Naive B cell (primary cell): ENCODE data around the gene SIGLEC9. TPM values are rescaled to one million over a fixed set of nuclear protein-coding genes. Genes with fewer than 3 reads are reported as not detected.

Experiments used
- ATAC-seq, 2 donors: fragments of 150-1000 bp; cut with Tn5 transposase; 2 replicates each; pipeline ENCODE4 v1.10.0; 2021; ENCODE audit warnings: low read depth in 2 of 2, mild to moderate bottlenecking in 2 of 2, moderate library complexity in 2 of 2
- DNase-seq: peaks from one replicate; pipeline ENCODE4 v3.0.0; 2022
- H3K27ac Mint-ChIP-seq, 6 donors: one replicate each; pipeline ENCODE4 v1.8.0; 2020 to 2022; ENCODE audit warnings: mild to moderate bottlenecking in 6 of 6, mixed read lengths in 6 of 6, moderate library complexity in 5 of 6, inconsistent platforms in 2 of 6
- H3K27me3 Mint-ChIP-seq, 3 donors: one replicate each; pipeline ENCODE4 v1.8.0; 2021 to 2022; ENCODE audit warnings: mixed read lengths in 3 of 3, mild to moderate bottlenecking in 1 of 3
- H3K36me3 Mint-ChIP-seq, 2 donors: one replicate each; pipeline ENCODE4 v1.8.0; 2020 to 2022; ENCODE audit warnings: mixed read lengths in 2 of 2, inconsistent platforms in 1 of 2, mild to moderate bottlenecking in 1 of 2
- H3K4me1 Mint-ChIP-seq, 3 donors: one replicate each; pipeline ENCODE4 v1.8.0; 2020 to 2022; ENCODE audit warnings: mixed read lengths in 3 of 3, inconsistent platforms in 1 of 3, mild to moderate bottlenecking in 1 of 3, moderate library complexity in 1 of 3
- H3K4me3 Mint-ChIP-seq, 8 donors: one replicate each; pipeline ENCODE4 v1.8.0; 2020 to 2022; ENCODE audit warnings: mild to moderate bottlenecking in 8 of 8, mixed read lengths in 8 of 8, moderate library complexity in 8 of 8, inconsistent platforms in 2 of 8
- H3K9me3 Mint-ChIP-seq, 7 donors: one replicate each; pipeline ENCODE4 v1.8.0; 2020 to 2022; ENCODE audit warnings: mixed read lengths in 7 of 7, mild to moderate bottlenecking in 5 of 7, inconsistent platforms in 2 of 7, moderate library complexity in 1 of 7
- polyA plus RNA-seq, 6 donors: library from polyadenylated mRNA; unstranded; fragments of 300-500 nt; fragmentation: Illumina TruSeq; gene quantifications; one replicate each; pipeline ENCODE4 v1.2.3, GENCODE V29; 2021; ENCODE audit warnings: low read depth in 6 of 6

The SIGLEC9 gene
- polyA plus RNA-seq: 1 to 10 TPM in 1 of 6 donors, under 1 TPM in 1, not detected in 4; 0.25 to 1.3 TPM

DNA sequence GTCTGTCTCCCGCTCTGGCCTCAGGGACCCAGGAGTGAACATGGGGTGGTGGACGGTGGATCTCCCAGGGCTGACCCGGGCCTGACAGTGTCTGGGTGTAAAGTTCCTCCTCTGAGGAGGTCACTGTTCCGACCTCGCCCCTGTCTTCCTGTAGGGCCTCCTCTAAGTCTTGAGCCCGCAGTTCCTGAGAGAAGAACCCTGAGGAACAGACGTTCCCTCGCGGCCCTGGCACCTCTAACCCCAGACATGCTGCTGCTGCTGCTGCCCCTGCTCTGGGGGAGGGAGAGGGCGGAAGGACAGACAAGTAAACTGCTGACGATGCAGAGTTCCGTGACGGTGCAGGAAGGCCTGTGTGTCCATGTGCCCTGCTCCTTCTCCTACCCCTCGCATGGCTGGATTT lies at the start of gene SIGLEC9:
Gene SIGLEC9 (plus strand): TSS at position 178 of the 400 bp plus-strand sequence. CDS start 69 bp downstream, at position 247.
- Mint-ChIP-seq H3K4me3 (peak within 1 kb of the TSS in 4 of 8 donors; percentile 14 to 70 (median 33)), H3K27me3 (peaks cover 8 to 17% (median 15%) of the 10 kb centered on the region in 3 donors), H3K9me3 (no peaks in the 10 kb centered on the region), H3K36me3 (no peaks in the 10 kb centered on the region), H3K4me1 (peaks cover 14 to 32% (median 24%) of the 10 kb centered on the region in 3 donors), H3K27ac (peak within 1 kb of the TSS in 1 of 6 donors; percentile 90)
- ATAC-seq: no peak
- DNase-seq: no peak

DNA sequence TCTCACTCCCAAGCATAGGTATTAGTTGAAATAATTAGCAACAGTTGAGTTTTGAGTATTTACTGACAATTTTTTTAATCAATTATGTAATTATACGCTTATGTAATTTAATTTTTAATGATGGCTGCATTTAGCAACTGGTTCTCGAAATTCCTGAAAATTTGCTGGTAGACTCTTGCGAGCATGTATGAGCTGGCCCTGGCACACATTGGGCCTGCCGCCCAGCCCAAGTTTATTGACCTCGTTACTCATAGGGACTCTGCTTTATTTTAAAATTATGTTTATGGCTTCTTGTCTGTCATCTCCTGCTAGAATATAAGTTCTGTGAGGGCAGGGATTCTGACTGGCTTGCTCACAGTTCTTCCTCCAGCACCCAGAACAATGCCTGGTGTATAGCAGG lies 48.7 kb upstream of the SIGLEC9 start:
- peaks cover 6 to 10% of the 10 kb centered on the region in 2 donors for H3K36me3 Mint-ChIP-seq
- peaks cover 5 to 18% (median 8%) of the 10 kb centered on the region in 3 donors for H3K27me3 Mint-ChIP-seq
- ATAC-seq: no peak
- H3K27ac Mint-ChIP-seq: no peak overlapping the region
- H3K4me1 Mint-ChIP-seq: no peaks in the 10 kb centered on the region
- peaks cover 5 to 23% (median 16%) of the 10 kb centered on the region in 7 donors for H3K9me3 Mint-ChIP-seq
- no peak overlapping the region for H3K4me3 Mint-ChIP-seq
- no peak for DNase-seq

DNA sequence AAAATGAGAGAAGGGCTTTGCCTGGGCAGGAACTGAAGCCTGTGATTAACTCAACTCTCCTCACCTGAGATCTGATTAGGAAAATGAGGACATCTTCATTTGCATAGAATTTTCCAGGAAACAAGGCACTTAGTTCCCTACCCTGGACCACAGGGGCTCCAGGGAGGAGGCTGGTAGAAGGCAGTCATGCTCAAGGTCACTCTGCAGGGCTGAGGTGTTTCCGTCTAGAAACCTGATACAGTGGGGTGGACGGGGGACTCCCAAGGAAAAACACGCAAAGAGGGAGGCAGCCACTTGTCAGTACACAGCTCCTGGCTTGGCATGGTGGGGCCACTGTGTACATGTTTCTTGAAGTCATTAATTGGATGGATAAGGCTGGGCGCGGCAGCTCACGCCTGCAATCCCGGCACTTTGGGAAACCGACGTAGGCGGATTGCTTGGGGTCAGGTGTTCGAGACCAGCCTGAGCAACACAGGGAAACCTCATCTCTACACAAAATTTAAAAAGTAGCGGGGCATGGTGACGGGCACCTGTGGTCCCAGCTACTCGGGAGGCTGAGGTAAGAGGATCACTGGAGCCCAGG lies 48.0 kb upstream of the SIGLEC9 start:
- peaks cover 6 to 10% of the 10 kb centered on the region in 2 donors for H3K36me3 Mint-ChIP-seq
- DNase-seq (no peak), ATAC-seq (no peak)
- no peak overlapping the region for H3K4me3 Mint-ChIP-seq
- peaks cover 5 to 21% (median 8%) of the 10 kb centered on the region in 3 donors for H3K27me3 Mint-ChIP-seq
- H3K27ac Mint-ChIP-seq: peak overlapping the region in 1 of 6 donors; percentile 26
- H3K9me3 Mint-ChIP-seq: peaks cover 5 to 23% (median 16%) of the 10 kb centered on the region in 7 donors
- H3K4me1 Mint-ChIP-seq: no peaks in the 10 kb centered on the region

DNA sequence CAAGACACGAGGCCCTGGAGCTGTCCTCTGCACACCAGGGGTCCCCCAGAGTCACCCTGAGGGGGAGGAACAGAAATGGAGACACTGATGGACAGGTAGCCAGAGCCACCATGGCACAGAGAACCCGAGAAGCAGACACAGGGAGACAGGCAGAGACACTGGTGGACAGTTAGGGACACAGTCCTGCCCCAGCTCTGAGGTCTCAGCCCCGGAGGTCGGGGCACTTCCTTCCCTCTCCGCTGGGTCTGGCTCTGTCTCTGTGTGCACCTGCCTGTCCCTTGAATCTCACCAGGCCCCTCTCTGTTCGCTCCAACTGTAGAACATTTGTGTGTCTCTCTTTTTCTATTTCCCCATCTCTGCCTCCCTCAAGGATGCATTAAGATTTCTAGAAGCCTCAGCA lies 46.6 kb upstream of the SIGLEC9 start:
- H3K4me1 Mint-ChIP-seq: peaks cover 0 to 1% (median under 1%) of the 10 kb centered on the region in 3 donors
- H3K27ac Mint-ChIP-seq: peak overlapping the region in 1 of 6 donors; percentile 45
- peaks cover 5 to 33% (median 22%) of the 10 kb centered on the region in 3 donors for H3K27me3 Mint-ChIP-seq
- DNase-seq: no peak
- H3K9me3 Mint-ChIP-seq: peaks cover 5 to 16% (median 14%) of the 10 kb centered on the region in 7 donors
- H3K4me3 Mint-ChIP-seq: no peak overlapping the region
- no peak for ATAC-seq
- peaks cover 6 to 10% of the 10 kb centered on the region in 2 donors for H3K36me3 Mint-ChIP-seq

DNA sequence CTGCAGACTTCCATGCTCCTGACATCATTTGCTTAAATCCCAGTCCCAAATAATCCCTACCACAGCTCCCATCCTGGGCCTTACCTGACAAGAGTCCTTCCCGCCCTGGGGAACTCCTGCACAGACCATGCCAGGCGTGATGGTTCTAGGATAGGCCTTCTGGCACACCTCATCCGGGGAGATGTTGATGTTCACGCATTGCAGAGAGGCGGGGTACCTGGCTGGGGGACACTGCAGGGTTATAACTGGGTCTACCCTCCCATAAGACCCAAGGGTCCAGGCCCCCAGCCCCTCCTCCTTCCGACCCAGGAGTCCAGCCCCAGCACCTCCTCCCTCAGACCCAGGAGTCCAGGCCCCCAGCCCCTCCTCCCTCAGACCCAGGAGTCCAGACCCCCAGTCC lies 46.0 kb upstream of the SIGLEC9 start:
- ATAC-seq: no peak
- Mint-ChIP-seq H3K4me1 (peaks cover 2 to 4% (median 4%) of the 10 kb centered on the region in 3 donors), H3K27ac (no peak overlapping the region), H3K9me3 (peaks cover 5 to 9% (median 7%) of the 10 kb centered on the region in 7 donors), H3K27me3 (peaks cover 5 to 36% (median 28%) of the 10 kb centered on the region in 3 donors), H3K4me3 (no peak overlapping the region), H3K36me3 (peaks cover 6 to 10% of the 10 kb centered on the region in 2 donors)
- DNase-seq: no peak

DNA sequence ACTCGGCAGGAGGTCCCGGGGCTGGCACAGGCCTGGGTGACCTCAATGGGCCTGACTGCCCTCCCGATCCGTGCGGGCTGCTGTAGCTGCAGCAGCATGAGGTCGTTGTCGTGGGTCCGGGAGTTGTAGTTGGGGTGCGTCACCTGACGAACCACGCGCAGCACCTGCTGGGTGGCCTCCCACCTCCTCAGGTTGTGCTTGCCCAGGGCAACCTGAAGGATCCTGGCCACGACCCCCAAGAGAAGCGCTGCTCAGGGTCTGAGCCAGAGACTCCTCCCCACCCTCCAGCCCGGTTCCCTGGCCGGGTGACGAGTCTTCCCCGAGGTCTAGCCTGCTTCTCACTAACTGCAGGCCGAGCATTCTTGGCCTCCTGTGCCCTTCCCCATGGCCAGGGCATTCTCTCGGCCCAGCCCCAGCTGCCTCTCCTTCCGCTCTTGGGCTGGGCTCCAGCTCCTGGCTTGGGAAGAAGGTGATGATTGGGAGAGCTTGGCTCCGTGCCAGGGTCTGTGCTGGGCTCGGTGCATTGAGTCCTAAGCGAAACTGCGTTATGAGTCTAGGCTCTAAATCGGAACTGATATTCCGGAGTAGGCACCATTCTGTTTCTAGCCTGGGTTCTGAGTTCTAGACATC lies 45.1 kb upstream of the SIGLEC9 start:
- peaks cover 5 to 29% (median 29%) of the 10 kb centered on the region in 3 donors for H3K27me3 Mint-ChIP-seq
- H3K27ac Mint-ChIP-seq: no peak overlapping the region
- ATAC-seq (no peak), DNase-seq (no peak)
- peaks cover 0 to 2% of the 10 kb centered on the region in 2 donors for H3K36me3 Mint-ChIP-seq
- peaks cover 0 to 4% (median under 1%) of the 10 kb centered on the region in 7 donors for H3K9me3 Mint-ChIP-seq
- no peak overlapping the region for H3K4me3 Mint-ChIP-seq
- H3K4me1 Mint-ChIP-seq: peaks cover 2 to 4% (median 4%) of the 10 kb centered on the region in 3 donors

DNA sequence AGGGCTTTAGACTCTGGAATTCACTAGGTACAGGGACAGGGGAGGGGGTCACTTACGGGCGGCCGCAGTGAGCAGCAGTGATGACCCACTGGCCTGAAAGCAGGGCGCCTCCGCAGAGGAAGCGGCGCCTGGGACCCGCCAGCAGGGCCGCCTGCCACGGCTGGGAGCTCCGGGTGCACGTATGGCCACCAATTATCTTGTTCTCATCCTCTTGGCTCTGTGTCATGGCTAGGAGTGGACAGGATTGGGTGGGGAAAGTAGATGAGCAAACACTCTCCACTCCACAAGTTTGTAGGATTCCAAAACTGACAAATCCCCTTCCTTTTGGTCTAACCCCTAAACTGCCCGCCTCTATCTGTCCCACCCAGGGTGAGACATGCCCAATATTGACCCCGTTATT lies 43.2 kb upstream of the SIGLEC9 start:
- H3K27ac Mint-ChIP-seq: no peak overlapping the region
- peak overlapping the region in 1 of 8 donors; percentile 52 for H3K4me3 Mint-ChIP-seq

DNA sequence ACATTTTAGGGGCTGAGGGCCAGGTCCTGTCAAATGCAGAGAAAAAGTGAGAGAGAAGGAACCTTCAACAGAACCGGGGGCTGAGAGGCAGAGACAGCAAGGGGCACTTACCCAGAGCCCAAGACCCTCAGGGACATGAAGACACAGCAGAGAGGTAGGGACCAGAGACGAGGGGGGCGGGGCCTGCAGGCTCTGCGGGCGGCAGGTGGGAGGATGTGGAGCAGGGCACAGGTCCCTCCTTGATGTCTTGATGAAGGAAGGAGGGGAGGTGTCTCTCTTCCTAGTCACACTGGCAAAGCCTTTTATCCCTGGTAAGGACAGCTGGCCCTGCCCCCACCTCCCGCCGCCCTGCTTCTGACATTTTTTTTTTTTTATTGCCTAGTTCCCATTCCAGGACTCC lies 42.1 kb upstream of the SIGLEC9 start, which contains the start of gene KLK14:
Gene KLK14 (minus strand): TSS at position 277 of the 400 bp plus-strand sequence. CDS start 273 bp downstream, at position 4.
- H3K4me3 Mint-ChIP-seq: peak within 1 kb of the TSS in 1 of 8 donors; percentile 57
- no peak for DNase-seq
- no peak for ATAC-seq
- H3K4me1 Mint-ChIP-seq: peaks cover 2 to 10% (median 4%) of the 10 kb centered on the region in 3 donors
- peaks cover 0 to 29% (median 20%) of the 10 kb centered on the region in 3 donors for H3K27me3 Mint-ChIP-seq
- H3K36me3 Mint-ChIP-seq: no peaks in the 10 kb centered on the region
- no peaks in the 10 kb centered on the region for H3K9me3 Mint-ChIP-seq
- peak within 1 kb of the TSS in 4 of 6 donors; percentile 11 to 96 (median 48) for H3K27ac Mint-ChIP-seq

More for the DNA sequence above, 43.2 kb upstream of the SIGLEC9 start:
- H3K4me1 Mint-ChIP-seq: peaks cover 2 to 7% (median 4%) of the 10 kb centered on the region in 3 donors
- no peaks in the 10 kb centered on the region for H3K36me3 Mint-ChIP-seq
- H3K27me3 Mint-ChIP-seq: peaks cover 0 to 29% (median 24%) of the 10 kb centered on the region in 3 donors
- H3K9me3 Mint-ChIP-seq: no peaks in the 10 kb centered on the region
- DNase-seq (no peak), ATAC-seq (no peak)

DNA sequence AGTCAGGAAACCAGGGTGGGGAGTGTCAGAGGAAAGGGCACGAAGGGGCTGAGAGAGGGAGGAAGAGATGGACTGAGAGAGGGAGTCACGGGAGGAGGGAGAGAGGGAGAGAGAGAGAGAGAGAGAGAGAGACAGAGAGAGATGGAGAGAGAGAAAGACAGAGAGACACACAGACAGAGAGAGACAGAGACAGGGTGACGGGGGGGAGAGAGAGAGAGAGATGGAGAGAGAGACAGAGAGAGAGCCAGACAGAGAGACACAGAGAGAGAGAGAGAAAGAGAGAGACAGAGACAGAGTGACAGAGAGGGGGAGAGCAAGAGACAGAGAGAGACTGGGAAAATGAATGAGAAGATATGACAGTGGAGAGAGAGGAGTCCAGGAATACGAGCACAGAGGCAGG lies 41.5 kb upstream of the SIGLEC9 start:
- ATAC-seq: no peak
- no peak overlapping the region for H3K4me3 Mint-ChIP-seq
- peaks cover 2 to 10% (median 4%) of the 10 kb centered on the region in 3 donors for H3K4me1 Mint-ChIP-seq
- H3K36me3 Mint-ChIP-seq: no peaks in the 10 kb centered on the region
- no peaks in the 10 kb centered on the region for H3K9me3 Mint-ChIP-seq
- no peak for DNase-seq
- peak overlapping the region in 2 of 6 donors; percentile 11 to 96 for H3K27ac Mint-ChIP-seq
- peaks cover 0 to 29% (median 20%) of the 10 kb centered on the region in 3 donors for H3K27me3 Mint-ChIP-seq

DNA sequence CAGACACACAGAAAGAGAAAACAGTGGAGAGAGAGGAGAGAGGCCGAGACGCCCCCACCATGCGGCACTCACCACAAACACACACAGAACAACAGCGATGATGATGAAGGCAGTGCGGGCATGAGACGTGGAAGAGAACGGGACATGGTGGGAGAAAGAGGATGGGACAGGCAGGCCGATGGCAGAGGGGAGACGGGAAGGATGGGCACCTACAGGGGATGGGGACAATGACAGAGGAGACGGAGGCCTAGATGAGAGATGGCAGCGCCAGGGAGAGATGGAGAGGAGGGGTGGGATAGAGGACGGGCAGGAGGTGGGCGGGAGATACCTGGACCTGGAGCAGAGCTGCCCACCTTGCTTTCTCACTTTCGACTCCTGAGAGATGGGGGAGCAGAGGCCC lies 40.9 kb upstream of the SIGLEC9 start:
- peaks cover 2 to 10% (median 4%) of the 10 kb centered on the region in 3 donors for H3K4me1 Mint-ChIP-seq
- H3K27me3 Mint-ChIP-seq: peaks cover 0 to 29% (median 20%) of the 10 kb centered on the region in 3 donors
- no peak for ATAC-seq
- DNase-seq: no peak
- no peak overlapping the region for H3K27ac Mint-ChIP-seq
- no peaks in the 10 kb centered on the region for H3K9me3 Mint-ChIP-seq
- H3K4me3 Mint-ChIP-seq: peak overlapping the region in 1 of 8 donors; percentile 57
- H3K36me3 Mint-ChIP-seq: no peaks in the 10 kb centered on the region

DNA sequence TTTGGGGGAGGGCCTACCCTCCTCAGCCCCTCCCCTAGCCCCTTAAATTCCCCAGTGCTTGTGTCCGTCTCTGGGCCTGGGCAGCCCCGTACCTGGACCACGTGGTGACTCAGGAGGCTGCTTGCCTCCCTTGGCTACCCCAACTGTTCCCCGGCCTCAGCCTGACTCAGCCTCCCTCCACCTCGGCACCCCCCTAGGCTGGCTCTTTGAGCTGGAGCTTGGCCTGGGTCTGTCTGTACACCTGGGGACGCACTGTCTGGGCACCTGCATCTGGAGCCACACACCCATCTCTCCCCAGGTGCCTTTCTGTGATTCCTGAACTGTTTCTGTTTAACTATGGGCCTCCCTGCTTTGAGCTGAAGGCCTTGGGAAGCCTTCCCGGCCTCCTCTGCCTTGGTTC lies 40.2 kb upstream of the SIGLEC9 start:
- Mint-ChIP-seq H3K27me3 (peaks cover 0 to 29% (median 20%) of the 10 kb centered on the region in 3 donors), H3K36me3 (no peaks in the 10 kb centered on the region), H3K4me3 (no peak overlapping the region), H3K27ac (no peak overlapping the region), H3K9me3 (no peaks in the 10 kb centered on the region), H3K4me1 (peaks cover 2 to 10% (median 4%) of the 10 kb centered on the region in 3 donors)
- no peak for ATAC-seq
- DNase-seq: no peak

DNA sequence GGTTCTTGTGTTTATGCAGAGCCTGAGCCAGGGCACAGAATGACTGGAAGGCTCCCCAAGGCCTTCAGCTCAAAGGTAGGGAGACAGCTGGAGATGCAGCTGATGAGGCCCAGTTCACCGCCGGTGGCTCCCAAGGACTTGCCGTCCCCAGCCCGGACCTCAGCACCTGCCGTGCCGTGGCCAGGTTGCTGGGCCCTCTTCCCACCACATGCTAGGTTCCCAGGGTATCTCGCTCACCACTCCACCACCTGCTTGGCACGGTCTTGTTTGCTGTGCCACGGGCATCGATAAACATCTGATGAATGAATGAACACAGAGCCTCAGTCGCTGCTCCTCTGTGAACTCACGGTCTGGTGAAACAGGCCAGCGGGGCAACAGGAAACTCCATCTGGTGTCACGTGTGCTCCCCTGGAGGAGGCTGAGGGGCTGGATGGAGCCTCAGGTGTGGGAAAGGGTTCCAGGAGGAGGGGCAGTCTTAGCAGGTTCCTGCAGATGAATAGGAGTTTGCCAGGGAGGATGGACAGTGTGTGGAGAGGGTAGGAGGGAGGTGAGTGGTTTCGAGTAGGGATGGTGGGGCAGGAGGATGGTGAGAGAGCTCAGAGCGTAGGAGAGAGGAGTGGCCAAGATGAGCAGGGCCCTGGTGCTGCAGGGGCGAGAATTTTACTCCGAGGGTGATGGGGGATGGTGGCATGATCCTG lies 38.4 kb upstream of the SIGLEC9 start:
- no peak for DNase-seq
- Mint-ChIP-seq H3K4me3 (peak overlapping the region in 1 of 8 donors; percentile 57), H3K36me3 (no peaks in the 10 kb centered on the region), H3K4me1 (peaks cover 2 to 10% (median 4%) of the 10 kb centered on the region in 3 donors), H3K27ac (peak overlapping the region in 2 of 6 donors; percentile 21 to 36), H3K9me3 (no peaks in the 10 kb centered on the region), H3K27me3 (peaks cover 0 to 29% (median 20%) of the 10 kb centered on the region in 3 donors)
- no peak for ATAC-seq

DNA sequence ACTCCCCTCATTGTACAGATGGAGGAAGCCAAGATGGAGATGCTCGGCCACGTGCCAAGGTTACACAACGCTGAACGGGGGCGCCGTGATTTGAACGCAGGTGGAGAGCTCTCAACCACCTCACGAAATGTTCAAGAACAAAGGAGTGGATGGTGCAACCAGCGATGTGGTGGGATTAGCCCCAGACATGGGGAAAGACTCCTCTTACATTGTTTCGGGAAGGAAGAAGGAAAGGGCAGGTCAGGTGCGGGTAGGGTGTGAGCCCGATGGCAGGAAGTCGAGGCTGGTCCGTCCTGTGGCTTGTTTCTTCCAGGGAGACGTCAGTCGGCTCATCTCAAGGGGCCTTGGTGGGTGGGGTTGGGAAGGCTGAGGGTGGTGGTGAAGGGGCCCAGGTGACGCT lies 34.9 kb upstream of the SIGLEC9 start:
- Mint-ChIP-seq H3K27me3 (no peaks in the 10 kb centered on the region), H3K4me1 (peaks cover 6 to 10% (median 6%) of the 10 kb centered on the region in 3 donors), H3K36me3 (no peaks in the 10 kb centered on the region), H3K4me3 (no peak overlapping the region), H3K27ac (peak overlapping the region in 1 of 6 donors; percentile 80), H3K9me3 (no peaks in the 10 kb centered on the region)
- DNase-seq: no peak
- no peak for ATAC-seq
